Brain microvascular endothelial cell (primary cell): ENCODE measurements around the gene RBMS3.

Experiments
- DNase-seq: peaks from one replicate; pipeline ENCODE4 v3.0.0-alpha.2; 2020
- H3K27ac ChIP-seq: fragments of 250-450 bp; sonication (Bioruptor Pico); 2 replicates; pipeline ENCODE4 v1.5.1; 2020; ENCODE audit warnings: mild to moderate bottlenecking, moderate library complexity
- H3K27me3 ChIP-seq: fragments of 250-450 bp; sonication (Bioruptor Pico); replicated peaks from 2 replicates; pipeline ENCODE4 v1.5.1; 2020; ENCODE audit warnings: mild to moderate bottlenecking
- H3K36me3 ChIP-seq: fragments of 250-450 bp; sonication (Bioruptor Pico); replicated peaks from 2 replicates; pipeline ENCODE4 v1.5.1; 2020; ENCODE audit warnings: mild to moderate bottlenecking
- H3K4me3 ChIP-seq: 2 replicates; pipeline ENCODE4 v1.5.1; 2011; ENCODE audit warnings: low read depth, mild to moderate bottlenecking, control low read depth, low read length, moderate library complexity
- in situ Hi-C: cut with HindIII; loops from 2 replicates; pipeline ENCODE4 v1.10.0; 2017; ENCODE audit warnings: low sequenced_read_pairs, low pct_ligation_motif_present
- TF ChIP-seq, protein P1 (sequence below): IDR thresholded peaks from 2 replicates; pipeline ENCODE4 v1.5.1; 2011; ENCODE audit warnings: low read depth, mild to moderate bottlenecking, moderate library complexity, low read length, control low read depth, inconsistent platforms; ENCODE audit errors: missing control alignments

Gene RBMS3

DNA sequence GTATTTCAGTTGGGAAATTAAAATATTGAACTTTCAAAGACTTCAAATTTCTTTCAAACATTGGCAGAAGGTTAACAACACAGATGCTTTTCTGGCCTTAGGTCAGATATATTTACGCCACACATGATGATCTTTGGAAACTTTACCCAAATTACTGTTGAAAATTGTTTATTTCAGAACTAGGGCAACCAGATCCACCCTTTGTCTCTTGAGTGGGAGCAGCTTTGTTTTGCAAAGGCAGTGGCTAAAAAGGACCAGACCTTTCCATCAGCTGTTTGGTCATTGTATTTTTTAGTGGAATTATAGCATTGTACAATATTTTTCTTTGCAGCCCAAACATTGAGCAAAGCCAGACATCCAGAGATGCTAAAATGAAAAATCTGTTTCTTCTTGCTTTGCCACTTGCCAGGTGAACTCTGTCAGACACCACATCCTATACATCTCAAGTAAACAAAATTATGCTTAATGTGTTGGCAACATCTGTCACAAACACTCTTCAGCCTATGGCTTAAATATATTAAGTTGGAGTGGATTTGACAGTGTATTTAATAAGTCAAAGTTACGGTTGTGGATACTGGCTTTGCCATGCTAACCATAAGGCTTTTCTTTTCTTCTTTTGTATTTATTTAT is 651.9 kb downstream of the RBMS3 start:
- Histone ChIP-seq H3K27ac (no peak overlapping the region), H3K27me3 (no peaks in the 10 kb centered on the region), H3K4me3 (no peak overlapping the region), H3K36me3 (no peaks in the 10 kb centered on the region)
- in situ Hi-C loops: no loop called here
- TF ChIP-seq, protein P1, sequence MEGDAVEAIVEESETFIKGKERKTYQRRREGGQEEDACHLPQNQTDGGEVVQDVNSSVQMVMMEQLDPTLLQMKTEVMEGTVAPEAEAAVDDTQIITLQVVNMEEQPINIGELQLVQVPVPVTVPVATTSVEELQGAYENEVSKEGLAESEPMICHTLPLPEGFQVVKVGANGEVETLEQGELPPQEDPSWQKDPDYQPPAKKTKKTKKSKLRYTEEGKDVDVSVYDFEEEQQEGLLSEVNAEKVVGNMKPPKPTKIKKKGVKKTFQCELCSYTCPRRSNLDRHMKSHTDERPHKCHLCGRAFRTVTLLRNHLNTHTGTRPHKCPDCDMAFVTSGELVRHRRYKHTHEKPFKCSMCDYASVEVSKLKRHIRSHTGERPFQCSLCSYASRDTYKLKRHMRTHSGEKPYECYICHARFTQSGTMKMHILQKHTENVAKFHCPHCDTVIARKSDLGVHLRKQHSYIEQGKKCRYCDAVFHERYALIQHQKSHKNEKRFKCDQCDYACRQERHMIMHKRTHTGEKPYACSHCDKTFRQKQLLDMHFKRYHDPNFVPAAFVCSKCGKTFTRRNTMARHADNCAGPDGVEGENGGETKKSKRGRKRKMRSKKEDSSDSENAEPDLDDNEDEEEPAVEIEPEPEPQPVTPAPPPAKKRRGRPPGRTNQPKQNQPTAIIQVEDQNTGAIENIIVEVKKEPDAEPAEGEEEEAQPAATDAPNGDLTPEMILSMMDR: no peak
- no peak for DNase-seq

DNA sequence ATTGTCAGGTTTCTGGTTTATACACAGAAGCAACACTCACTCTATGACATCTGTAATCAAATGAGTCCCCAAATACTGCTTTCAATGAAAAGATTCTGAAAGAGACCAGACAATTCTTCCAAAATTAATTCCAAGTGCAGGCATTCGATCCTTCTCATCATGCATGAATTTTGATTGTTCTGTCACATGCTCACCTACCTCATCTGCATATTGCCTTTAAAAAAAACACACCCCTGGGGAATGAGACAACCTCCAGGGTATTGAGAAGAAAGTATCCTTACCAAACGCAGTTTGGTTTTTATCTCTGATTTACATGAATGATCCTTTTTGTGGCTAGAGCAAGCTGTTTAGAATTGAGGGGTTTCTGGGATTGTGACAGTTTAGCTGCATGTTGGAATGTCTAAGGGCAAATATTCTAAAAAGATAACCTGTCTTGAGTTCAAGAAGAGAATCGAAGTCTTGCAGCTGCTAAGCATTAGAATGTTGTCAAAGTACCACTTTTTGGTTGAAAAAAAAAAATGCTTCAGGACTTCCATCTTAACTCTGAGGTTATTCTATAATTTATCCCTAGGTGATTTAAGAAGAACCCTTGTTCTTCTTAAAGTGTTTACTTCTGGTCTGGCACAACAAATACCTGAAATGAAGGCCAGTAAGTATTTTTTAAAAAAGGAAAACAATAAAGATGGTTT is 653.1 kb downstream of the RBMS3 start:
- in situ Hi-C loops: no loop called here
- TF ChIP-seq, protein P1: no peak
- Histone ChIP-seq H3K36me3 (no peaks in the 10 kb centered on the region), H3K27me3 (no peaks in the 10 kb centered on the region), H3K4me3 (no peak overlapping the region), H3K27ac (no peak overlapping the region)
- DNase-seq: no peak

DNA sequence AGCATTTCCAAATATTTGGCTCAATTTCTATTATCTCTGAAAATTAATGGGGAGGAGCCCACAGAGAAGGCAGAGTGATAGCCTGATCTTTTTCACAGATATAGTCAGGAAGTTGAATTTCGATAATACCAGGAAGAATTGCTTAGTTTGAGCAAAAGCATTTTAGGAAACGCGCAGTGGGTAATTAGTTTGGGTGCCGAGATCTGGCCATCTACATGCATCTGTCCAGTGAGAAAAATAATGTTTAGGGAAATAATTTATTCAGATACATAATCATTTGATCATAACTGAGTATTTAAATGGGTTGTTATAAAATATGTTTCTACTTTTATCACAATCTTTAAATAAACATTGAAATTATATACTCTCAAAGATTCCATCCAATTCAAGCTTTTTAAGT is 653.9 kb downstream of the RBMS3 start:
- Histone ChIP-seq H3K27me3 (no peaks in the 10 kb centered on the region), H3K36me3 (no peaks in the 10 kb centered on the region), H3K4me3 (no peak overlapping the region), H3K27ac (no peak overlapping the region)
- in situ Hi-C loops: no loop called here
- TF ChIP-seq, protein P1: no peak
- no peak for DNase-seq

DNA sequence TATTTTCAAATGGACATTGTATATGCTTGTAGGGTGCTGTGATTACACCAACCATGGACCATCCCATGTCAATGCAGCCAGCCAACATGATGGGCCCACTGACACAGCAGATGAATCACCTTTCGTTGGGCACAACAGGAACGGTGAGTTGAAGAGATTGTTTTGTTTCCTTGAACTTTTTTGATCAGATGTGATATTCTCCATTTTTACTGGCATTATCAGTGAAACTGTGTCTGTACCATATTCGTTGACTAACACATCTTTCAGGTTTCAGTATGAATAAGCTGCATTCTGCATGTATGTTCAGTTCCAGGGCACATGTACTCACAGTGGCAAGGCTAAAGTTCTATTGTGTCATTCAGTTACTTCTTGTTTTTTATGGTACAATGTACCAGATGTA is 655.2 kb downstream of the RBMS3 start:
- no peak for DNase-seq
- H3K36me3 ChIP-seq: no peaks in the 10 kb centered on the region
- no peak overlapping the region for H3K4me3 ChIP-seq
- H3K27ac ChIP-seq: no peak overlapping the region
- in situ Hi-C loops: no loop called here
- TF ChIP-seq, protein P1: no peak
- no peaks in the 10 kb centered on the region for H3K27me3 ChIP-seq

DNA sequence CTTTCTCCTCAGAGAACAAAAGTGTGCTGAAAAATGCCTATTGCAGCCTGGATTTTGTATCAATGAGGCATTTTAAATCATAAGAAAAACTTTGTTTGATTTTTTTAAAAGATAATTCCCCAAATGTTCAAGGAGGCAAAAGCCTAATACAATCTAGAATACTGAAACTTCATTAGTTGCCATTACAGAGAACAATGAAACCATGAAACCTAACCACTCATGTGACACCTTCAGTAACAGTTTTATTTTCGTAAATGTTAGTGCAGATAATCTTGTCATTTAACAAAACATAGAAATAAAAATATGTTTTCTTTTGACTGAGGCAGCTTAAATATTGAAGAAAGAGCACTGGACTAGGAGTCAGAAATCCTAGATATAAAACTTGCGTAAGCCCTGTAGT is 655.9 kb downstream of the RBMS3 start:
- Histone ChIP-seq H3K36me3 (no peaks in the 10 kb centered on the region), H3K27ac (no peak overlapping the region), H3K27me3 (no peaks in the 10 kb centered on the region), H3K4me3 (no peak overlapping the region)
- TF ChIP-seq, protein P1: no peak
- in situ Hi-C loops: no loop called here
- no peak for DNase-seq
